Measurements from ENCODE around the gene PADI1. TPM values are rescaled to one million over a fixed set of nuclear protein-coding genes. Genes with fewer than 3 reads are reported as not detected.

PADI1 gene
- total RNA-seq, 4 donors from 2014 or later: not detected

GRCh38 chr1:17230671-17231310 lies 25.9 kb downstream of the PADI1 start:
- ATAC-seq (no peak), DNase-seq (no peak)
- H3K9me3 ChIP-seq: no peaks in the 10 kb centered on the region
- H3K36me3 ChIP-seq: no peaks in the 10 kb centered on the region
- no peak overlapping the region for H3K4me3 ChIP-seq
- TF ChIP-seq CTCF (IDR thresholded peaks at IDR 0.05 in 4 of 5, conservative IDR thresholded peaks at IDR 0.05 in 1 of 5) (no peak), POLR2A (IDR thresholded peaks at IDR 0.05) (no peak)
- intact Hi-C loops (cut with DNase I; ENCODE audit: low total_unique reads) (no loop called here), in situ Hi-C loops (cut with MboI; ENCODE audit: low sequenced_read_pairs in 4 of 4) (loop anchor here in 2 of 4 donors (5.0 kb wide), 1 partner anchor 103 kb away; no protein-coding TSS in a partner anchor)
- no peak overlapping the region for H3K27ac ChIP-seq
- H3K27me3 ChIP-seq: no peaks in the 10 kb centered on the region
- peaks cover 0 to 9% of the 10 kb centered on the region in 2 donors for H3K4me1 ChIP-seq

- Histone ChIP-seq H3K4me1 (peaks cover 0 to 9% of the 10 kb centered on the region in 2 donors), H3K27me3 (no peaks in the 10 kb centered on the region), H3K27ac (no peak overlapping the region), H3K36me3 (no peaks in the 10 kb centered on the region), H3K9me3 (no peaks in the 10 kb centered on the region), H3K4me3 (no peak overlapping the region)
- no peak for ATAC-seq
- DNase-seq: no peak
- in situ Hi-C loops (cut with MboI; ENCODE audit: low sequenced_read_pairs in 4 of 4) (loop anchor here in 2 of 4 donors (5.0 kb wide), 1 partner anchor 106 kb away; no protein-coding TSS in a partner anchor), intact Hi-C loops (cut with DNase I; ENCODE audit: low total_unique reads) (no loop called here)
- TF ChIP-seq CTCF (IDR thresholded peaks at IDR 0.05 in 4 of 5, conservative IDR thresholded peaks at IDR 0.05 in 1 of 5): no peak
- TF ChIP-seq POLR2A (IDR thresholded peaks at IDR 0.05): no peak
Observed at GRCh38 chr1:17232759-17233661, 28.1 kb downstream of the PADI1 start.

GRCh38 chr1:17233675-17234320 lies 28.9 kb downstream of the PADI1 start:
- peak; percentile 75 to 76 for ATAC-seq

More at GRCh38 chr1:17233675-17234320, 28.9 kb downstream of the PADI1 start:
- peak overlapping the region in 2 of 4 donors; percentile 32 to 39 for H3K27ac ChIP-seq
- H3K36me3 ChIP-seq: no peaks in the 10 kb centered on the region
- H3K4me3 ChIP-seq: no peak overlapping the region
- peak; percentile 66 to 78 for DNase-seq
- H3K27me3 ChIP-seq: no peaks in the 10 kb centered on the region
- TF ChIP-seq CTCF (IDR thresholded peaks at IDR 0.05 in 4 of 5, conservative IDR thresholded peaks at IDR 0.05 in 1 of 5) (no peak), POLR2A (IDR thresholded peaks at IDR 0.05) (no peak)
- intact Hi-C loops (cut with DNase I; ENCODE audit: low total_unique reads): no loop called here
- in situ Hi-C loops (cut with MboI; ENCODE audit: low sequenced_read_pairs in 4 of 4): loop anchor here in 2 of 4 donors (5.0 kb wide), 1 partner anchor 106 kb away; no protein-coding TSS in a partner anchor
- H3K4me1 ChIP-seq: peaks cover 0 to 9% of the 10 kb centered on the region in 2 donors
- no peaks in the 10 kb centered on the region for H3K9me3 ChIP-seq

All from gastrocnemius medialis (tissue), 4 donors.